ENCODE measurements around the gene UNCX. TPM values are rescaled to one million over a fixed set of nuclear protein-coding genes. Genes with fewer than 3 reads are reported as not detected.

UNCX gene
- total and polyA plus RNA-seq, 12 donors: not detected

- DNase-seq: no peak
- H3K27ac ChIP-seq: no peak overlapping the region
- no peak for TF ChIP-seq POLR2A (IDR thresholded peaks at IDR 0.05)
- TF ChIP-seq CTCF (IDR thresholded peaks at IDR 0.05): no peak
- H3K9me3 ChIP-seq (replicated peaks in 1 of 3): no peaks in the 10 kb centered on the region
- intact Hi-C loops (cut with DNase I): no loop called here
- 7 to 12% (median 10%) methylated on average over 32 to 40 of the region's 40 CpGs for WGBS, 4 donors
- no peaks in the 10 kb centered on the region for H3K4me1 ChIP-seq (replicated peaks in 1 of 2)
- peaks cover 87% of the 10 kb centered on the region for H3K27me3 ChIP-seq
- no peak overlapping the region for H3K4me3 ChIP-seq
- no peaks in the 10 kb centered on the region for H3K36me3 ChIP-seq (replicated peaks in 1 of 2)
Observed at GRCh38 chr7:1240517-1241257, 8.0 kb downstream of the UNCX start.

GRCh38 chr7:1241258-1241602, 8.6 kb downstream of the UNCX start:
- intact Hi-C loops (cut with DNase I): no loop called here
- Histone ChIP-seq H3K36me3 (replicated peaks in 1 of 2) (no peaks in the 10 kb centered on the region), H3K4me3 (no peak overlapping the region), H3K9me3 (replicated peaks in 1 of 3) (no peaks in the 10 kb centered on the region), H3K27me3 (peaks cover 91% of the 10 kb centered on the region), H3K27ac (no peak overlapping the region), H3K4me1 (replicated peaks in 1 of 2) (no peaks in the 10 kb centered on the region)
- TF ChIP-seq POLR2A (IDR thresholded peaks at IDR 0.05) (no peak), CTCF (IDR thresholded peaks at IDR 0.05) (no peak)
- WGBS, 4 donors: 5 to 10% (median 5%) methylated on average over 2 to 38 of the region's 38 CpGs; no CpG with 5 or more reads in 1 of the 4 donors
- no peak for DNase-seq

GRCh38 chr7:1241603-1242255, 9.1 kb downstream of the UNCX start:
- peaks cover 0 to under 1% of the 10 kb centered on the region in 2 donors for H3K4me1 ChIP-seq (replicated peaks in 1 of 2)
- H3K36me3 ChIP-seq (replicated peaks in 1 of 2): no peaks in the 10 kb centered on the region
- no peak overlapping the region for H3K27ac ChIP-seq
- no peaks in the 10 kb centered on the region for H3K9me3 ChIP-seq (replicated peaks in 1 of 3)
- no peak overlapping the region for H3K4me3 ChIP-seq
- no peak for DNase-seq
- TF ChIP-seq CTCF (IDR thresholded peaks at IDR 0.05) (no peak), POLR2A (IDR thresholded peaks at IDR 0.05) (no peak)
- intact Hi-C loops (cut with DNase I): no loop called here
- 4 to 8% (median 6%) methylated on average over 25 to 51 of the region's 51 CpGs for WGBS, 4 donors
- H3K27me3 ChIP-seq: peaks cover 96% of the 10 kb centered on the region

GRCh38 chr7:1242256-1242605, 9.6 kb downstream of the UNCX start:
- peaks cover 96% of the 10 kb centered on the region for H3K27me3 ChIP-seq
- H3K4me3 ChIP-seq: no peak overlapping the region
- intact Hi-C loops (cut with DNase I): no loop called here
- H3K4me1 ChIP-seq (replicated peaks in 1 of 2): peaks cover 0 to 6% of the 10 kb centered on the region in 2 donors
- WGBS, 4 donors: 5 to 9% (median 7%) methylated on average over 23 to 33 of the region's 33 CpGs
- DNase-seq: no peak
- no peaks in the 10 kb centered on the region for H3K36me3 ChIP-seq (replicated peaks in 1 of 2)
- no peaks in the 10 kb centered on the region for H3K9me3 ChIP-seq (replicated peaks in 1 of 3)
- TF ChIP-seq POLR2A (IDR thresholded peaks at IDR 0.05) (no peak), CTCF (IDR thresholded peaks at IDR 0.05) (no peak)
- no peak overlapping the region for H3K27ac ChIP-seq

All from adrenal gland (tissue), 12 donors.